ENCODE results near the gene RPS27. TPM values are rescaled to one million over a fixed set of nuclear protein-coding genes. Genes with fewer than 3 reads are reported as not detected.

RPS27 gene
- total and polyA plus RNA-seq, 2 experiments from 2014 or later, result 1,371 to 3,355 TPM

- Histone ChIP-seq H3F3A (replicated peaks; ENCODE audit: low read depth) (peaks cover 36% of the 10 kb centered on the region), H4K20me1 (replicated peaks; ENCODE audit: insufficient read depth) (no peaks in the 10 kb centered on the region; the same call in 1 of the 2 replicates), H3K27ac (ENCODE audit: low read depth) (peak overlapping the region; percentile 4; the same call in 1 of the 2 replicates), H3K4me1 (ENCODE audit: insufficient read depth) (no peaks in the 10 kb centered on the region), H3K79me2 (replicated peaks; ENCODE audit: insufficient read depth) (peaks cover 18% of the 10 kb centered on the region), H2AFZ (peak overlapping the region; percentile 88), H3K27me3 (ENCODE audit: insufficient read depth) (no peaks in the 10 kb centered on the region), H3K4me2 (peak overlapping the region; percentile 91), H3K4me3 (peak overlapping the region; percentile 99), H3K36me3 (ENCODE audit: insufficient read depth) (peaks cover 29% of the 10 kb centered on the region), H3K9me2 (ENCODE audit: insufficient read depth) (no peaks in the 10 kb centered on the region)
- no peaks in the 10 kb centered on the region for H3K9me3 Mint-ChIP-seq
- ATAC-seq (no peak), DNase-seq (ENCODE audit: low spot score) (no peak)
- peaks cover 74% of the 10 kb centered on the region for H3K36me3 Mint-ChIP-seq (ENCODE audit: low read depth)
- H3K4me3 Mint-ChIP-seq, result peak overlapping the region; percentile 97
- TF ChIP-seq ZNF331 (CRISPR knock-in tag; IDR thresholded peaks at IDR 0.05; ENCODE audit: low read depth), result no peak
- TF ChIP-seq ETS1 (IDR thresholded peaks at IDR 0.05), result no peak
- TF ChIP-seq CTCF (conservative IDR thresholded peaks at IDR 0.05; ENCODE audit: low read depth in 2 of 2), result no peak
- no peak for TF ChIP-seq EZH2phosphoT487 (IDR thresholded peaks at IDR 0.05; ENCODE audit: unreplicated experiment)
- no peak for TF ChIP-seq EZH2 (IDR thresholded peaks at IDR 0.05; ENCODE audit: low read depth, unreplicated experiment)
- no peak for TF ChIP-seq JUNB (IDR thresholded peaks at IDR 0.05; ENCODE audit: unreplicated experiment)
- TF ChIP-seq, protein P1, sequence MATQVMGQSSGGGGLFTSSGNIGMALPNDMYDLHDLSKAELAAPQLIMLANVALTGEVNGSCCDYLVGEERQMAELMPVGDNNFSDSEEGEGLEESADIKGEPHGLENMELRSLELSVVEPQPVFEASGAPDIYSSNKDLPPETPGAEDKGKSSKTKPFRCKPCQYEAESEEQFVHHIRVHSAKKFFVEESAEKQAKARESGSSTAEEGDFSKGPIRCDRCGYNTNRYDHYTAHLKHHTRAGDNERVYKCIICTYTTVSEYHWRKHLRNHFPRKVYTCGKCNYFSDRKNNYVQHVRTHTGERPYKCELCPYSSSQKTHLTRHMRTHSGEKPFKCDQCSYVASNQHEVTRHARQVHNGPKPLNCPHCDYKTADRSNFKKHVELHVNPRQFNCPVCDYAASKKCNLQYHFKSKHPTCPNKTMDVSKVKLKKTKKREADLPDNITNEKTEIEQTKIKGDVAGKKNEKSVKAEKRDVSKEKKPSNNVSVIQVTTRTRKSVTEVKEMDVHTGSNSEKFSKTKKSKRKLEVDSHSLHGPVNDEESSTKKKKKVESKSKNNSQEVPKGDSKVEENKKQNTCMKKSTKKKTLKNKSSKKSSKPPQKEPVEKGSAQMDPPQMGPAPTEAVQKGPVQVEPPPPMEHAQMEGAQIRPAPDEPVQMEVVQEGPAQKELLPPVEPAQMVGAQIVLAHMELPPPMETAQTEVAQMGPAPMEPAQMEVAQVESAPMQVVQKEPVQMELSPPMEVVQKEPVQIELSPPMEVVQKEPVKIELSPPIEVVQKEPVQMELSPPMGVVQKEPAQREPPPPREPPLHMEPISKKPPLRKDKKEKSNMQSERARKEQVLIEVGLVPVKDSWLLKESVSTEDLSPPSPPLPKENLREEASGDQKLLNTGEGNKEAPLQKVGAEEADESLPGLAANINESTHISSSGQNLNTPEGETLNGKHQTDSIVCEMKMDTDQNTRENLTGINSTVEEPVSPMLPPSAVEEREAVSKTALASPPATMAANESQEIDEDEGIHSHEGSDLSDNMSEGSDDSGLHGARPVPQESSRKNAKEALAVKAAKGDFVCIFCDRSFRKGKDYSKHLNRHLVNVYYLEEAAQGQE (IDR thresholded peaks at IDR 0.05; ENCODE audit: unreplicated experiment), result no peak
- no peak for TF ChIP-seq STAT1 (IDR thresholded peaks at IDR 0.05; ENCODE audit: unreplicated experiment)
- TF ChIP-seq NANOG (IDR thresholded peaks at IDR 0.05; ENCODE audit: borderline replicate concordance), result no peak
- no peak for TF ChIP-seq ZNF114 (CRISPR knock-in tag; IDR thresholded peaks at IDR 0.05)
- no peak for TF ChIP-seq CREB1 (CRISPR knock-in tag; IDR thresholded peaks at IDR 0.05; ENCODE audit: low read depth)
- no peak for TF ChIP-seq POLR2AphosphoS5 (IDR thresholded peaks at IDR 0.05; ENCODE audit: low read depth)
- TF ChIP-seq ZNF462 (CRISPR knock-in tag; IDR thresholded peaks at IDR 0.05), result no peak
- H3K4me1 Mint-ChIP-seq, result peaks cover 20% of the 10 kb centered on the region
- H3K27ac Mint-ChIP-seq, result peak overlapping the region; percentile 97; the same call in 1 of the 2 replicates
- H3K27me3 Mint-ChIP-seq (ENCODE audit: insufficient read depth, low read depth, poor library complexity), result peaks cover 12% of the 10 kb centered on the region
Measured at GRCh38 chr1:153978274-153978909, 12.2 kb upstream of the RPS27 start.
